Right lobe of liver (tissue), 4 donors: Measurements from ENCODE around the gene NAGK.
"Not testable (repeated sequence)": the region's sequence is repeated elsewhere in the genome, so short reads cannot be mapped to it uniquely, and the experiment has no call there.

Experiments used
- POLR2A ChIP-seq: fragments of 450-650 bp; IDR thresholded peaks from one replicate; pipeline ENCODE4 v1.6.1; 2017; ENCODE audit warnings: antibody characterized with exemption, mild to moderate bottlenecking
- TF ChIP-seq, protein P1 (sequence below), 4 donors: fragments of 200-600 bp in 3 of 4; fragments of 450-650 bp in 1 of 4; IDR thresholded peaks; one replicate each; pipeline versions ENCODE4 v1.5.1 to v1.8.0; 2016 to 2022; ENCODE audit warnings: antibody characterized with exemption in 4 of 4, mild to moderate bottlenecking in 2 of 4
- donor health status: DM: no; HTN: no; CAD: no.
- donor health status: DM: no; HTN: no; CAD: no.
- donor health status: DM: no; HTN: yes; CAD: no.

GRCh38 chr2:71021394-71021793, 47.1 kb upstream of the NAGK start:
- TF ChIP-seq, protein P1, sequence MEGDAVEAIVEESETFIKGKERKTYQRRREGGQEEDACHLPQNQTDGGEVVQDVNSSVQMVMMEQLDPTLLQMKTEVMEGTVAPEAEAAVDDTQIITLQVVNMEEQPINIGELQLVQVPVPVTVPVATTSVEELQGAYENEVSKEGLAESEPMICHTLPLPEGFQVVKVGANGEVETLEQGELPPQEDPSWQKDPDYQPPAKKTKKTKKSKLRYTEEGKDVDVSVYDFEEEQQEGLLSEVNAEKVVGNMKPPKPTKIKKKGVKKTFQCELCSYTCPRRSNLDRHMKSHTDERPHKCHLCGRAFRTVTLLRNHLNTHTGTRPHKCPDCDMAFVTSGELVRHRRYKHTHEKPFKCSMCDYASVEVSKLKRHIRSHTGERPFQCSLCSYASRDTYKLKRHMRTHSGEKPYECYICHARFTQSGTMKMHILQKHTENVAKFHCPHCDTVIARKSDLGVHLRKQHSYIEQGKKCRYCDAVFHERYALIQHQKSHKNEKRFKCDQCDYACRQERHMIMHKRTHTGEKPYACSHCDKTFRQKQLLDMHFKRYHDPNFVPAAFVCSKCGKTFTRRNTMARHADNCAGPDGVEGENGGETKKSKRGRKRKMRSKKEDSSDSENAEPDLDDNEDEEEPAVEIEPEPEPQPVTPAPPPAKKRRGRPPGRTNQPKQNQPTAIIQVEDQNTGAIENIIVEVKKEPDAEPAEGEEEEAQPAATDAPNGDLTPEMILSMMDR (IDR thresholded peaks at IDR 0.05) = not testable (repeated sequence)
- not testable (repeated sequence) for TF ChIP-seq POLR2A
